Neuronal stem cell (in vitro differentiated cells): Measurements from ENCODE around the gene TSSK6.
A peak's percentile ranks its signal among the peaks of the same experiment; 100 is the strongest.

ENCODE experiments used
- DNase-seq: peaks from one replicate; pipeline ENCODE4 v3.0.0-alpha.2; 2013; ENCODE audit warnings: low spot score
- H2AFZ ChIP-seq: one replicate; pipeline ENCODE4 v1.6.1; 2013; ENCODE audit warnings: mild to moderate bottlenecking, low read length, inconsistent platforms
- H2AK5ac ChIP-seq: 2 replicates; pipeline ENCODE4 v1.6.1; 2013; ENCODE audit warnings: low read depth, mild to moderate bottlenecking, inconsistent platforms, low read length, moderate library complexity, mixed read lengths
- H2BK120ac ChIP-seq: 2 replicates; pipeline ENCODE4 v1.6.1; 2013; ENCODE audit warnings: low read depth, mild to moderate bottlenecking, inconsistent platforms, low read length, moderate library complexity, mixed read lengths
- H2BK12ac ChIP-seq: one replicate; pipeline ENCODE4 v1.6.1; 2013; ENCODE audit warnings: low read length, inconsistent platforms
- H2BK15ac ChIP-seq: 2 replicates; pipeline ENCODE4 v1.6.1; 2013; ENCODE audit warnings: mild to moderate bottlenecking, low read length, inconsistent platforms, mixed read lengths
- H2BK5ac ChIP-seq: one replicate; pipeline ENCODE4 v1.6.1; 2013; ENCODE audit warnings: inconsistent platforms, mild to moderate bottlenecking, low read length, moderate library complexity
- H3K14ac ChIP-seq: one replicate; pipeline ENCODE4 v1.6.1; 2013; ENCODE audit warnings: low read length, inconsistent platforms
- H3K18ac ChIP-seq: 2 replicates; pipeline ENCODE4 v1.6.1; 2013; ENCODE audit warnings: low read length, inconsistent platforms
- H3K23ac ChIP-seq: 2 replicates; pipeline ENCODE4 v1.6.1; 2013; ENCODE audit warnings: low read depth, mild to moderate bottlenecking, mixed read lengths, low read length, inconsistent platforms; ENCODE audit not compliant: poor library complexity
- H3K27ac ChIP-seq: replicated peaks from 3 replicates; pipeline ENCODE4 v1.5.1; 2013; ENCODE audit warnings: low read length, inconsistent platforms
- H3K27me3 ChIP-seq, 3 experiments: 2 replicates each; pipeline ENCODE4 v1.6.1; 2013; ENCODE audit warnings: low read length in 3 of 3, mild to moderate bottlenecking in 2 of 3, inconsistent platforms in 1 of 3, low read depth in 1 of 3, mixed read lengths in 1 of 3, moderate library complexity in 1 of 3; ENCODE audit not compliant: control insufficient read depth in 3 of 3, insufficient read depth in 3 of 3
- H3K36me3 ChIP-seq, 2 donors: replicated peaks in 1 of 2; 2 replicates each; pipeline ENCODE4 v1.6.1; 2013; ENCODE audit warnings: low read length in 2 of 2; ENCODE audit not compliant: control insufficient read depth in 2 of 2, insufficient read depth in 2 of 2
- H3K4ac ChIP-seq: 2 replicates; pipeline ENCODE4 v1.6.1; 2013; ENCODE audit warnings: inconsistent platforms, mild to moderate bottlenecking, low read length, moderate library complexity
- H3K4me1 ChIP-seq, 2 donors: 1 replicate in 1 of 2; 2 replicates in 1 of 2; pipeline ENCODE4 v1.6.1; 2013; ENCODE audit warnings: low read length in 2 of 2, low read depth in 1 of 2; ENCODE audit not compliant: control insufficient read depth in 2 of 2, insufficient read depth in 1 of 2
- H3K4me2 ChIP-seq: one replicate; pipeline ENCODE4 v1.6.1; 2013; ENCODE audit warnings: mild to moderate bottlenecking, low read length, inconsistent platforms; ENCODE audit not compliant: insufficient read depth, poor library complexity, severe bottlenecking
- H3K4me3 ChIP-seq, 2 donors: 2 replicates each; pipeline ENCODE4 v1.5.1; 2013; ENCODE audit warnings: low read length in 2 of 2, mild to moderate bottlenecking in 2 of 2, inconsistent platforms in 1 of 2, moderate library complexity in 1 of 2
- H3K79me1 ChIP-seq: one replicate; pipeline ENCODE4 v1.6.1; 2013; ENCODE audit warnings: low read depth, mild to moderate bottlenecking, inconsistent platforms, low read length, moderate library complexity
- H3K9ac ChIP-seq: one replicate; pipeline ENCODE4 v1.6.1; 2013; ENCODE audit warnings: mild to moderate bottlenecking, low read depth, low read length, inconsistent platforms; ENCODE audit not compliant: poor library complexity
- H3K9me3 ChIP-seq, 2 donors: replicated peaks in 1 of 2; 2 replicates each; pipeline versions ENCODE3 to v1.6.1; 2013; ENCODE audit warnings: low read length in 2 of 2, mild to moderate bottlenecking in 2 of 2, inconsistent platforms in 1 of 2, low read depth in 1 of 2, mixed read lengths in 1 of 2, moderate library complexity in 1 of 2; ENCODE audit not compliant: control insufficient read depth in 2 of 2, insufficient read depth in 1 of 2
- H4K8ac ChIP-seq: one replicate; pipeline ENCODE4 v1.6.1; 2013; ENCODE audit warnings: low read depth, mild to moderate bottlenecking, inconsistent platforms, low read length, moderate library complexity
- H4K91ac ChIP-seq: one replicate; pipeline ENCODE4 v1.6.1; 2013; ENCODE audit warnings: low read length, low read depth, mild to moderate bottlenecking, inconsistent platforms; ENCODE audit not compliant: poor library complexity
- whole genome bisulfite sequencing, 2 donors: extraction: QIAGEN DNeasy Blood & Tissue Kit; methylation state at CpG; one replicate each; pipeline ENCODE4 v1.1.7; 2013; ENCODE audit warnings: missing lambda C conversion rate in 2 of 2, mixed read lengths in 1 of 2; ENCODE audit not compliant: insufficient read length in 2 of 2, insufficient replicate concordance in 1 of 2; ENCODE audit errors: extremely low coverage in 2 of 2; 5-methylcytosine and 5-hydroxymethylcytosine counted together

TSSK6 gene

GRCh38 chr19:19550972-19551852 is 35.9 kb upstream of the TSSK6 start:
- no peaks in the 10 kb centered on the region for H3K27me3 ChIP-seq
- no peaks in the 10 kb centered on the region for H3K9me3 ChIP-seq
- H2AK5ac ChIP-seq, result no peak overlapping the region
- peaks cover 0 to 2% of the 10 kb centered on the region in 2 donors for H3K4me1 ChIP-seq
- no peak for DNase-seq
- peak overlapping the region; percentile 79 for H3K18ac ChIP-seq
- no peak overlapping the region for H3K4ac ChIP-seq
- peak overlapping the region; percentile 20 for H2BK15ac ChIP-seq
- no peak overlapping the region for H3K4me3 ChIP-seq
- H3K23ac ChIP-seq, result peak overlapping the region; percentile 8
- H3K4me2 ChIP-seq, result no peak overlapping the region
- H3K36me3 ChIP-seq, result no peaks in the 10 kb centered on the region
- H3K9ac ChIP-seq, result no peak overlapping the region
- no peak overlapping the region for H2BK12ac ChIP-seq
- peak overlapping the region; percentile 79 for H2AFZ ChIP-seq
- no peak overlapping the region for H4K8ac ChIP-seq
- H3K79me1 ChIP-seq, result no peaks in the 10 kb centered on the region
- H3K14ac ChIP-seq, result peak overlapping the region; percentile 10
- H3K27ac ChIP-seq, result no peak overlapping the region
- H2BK120ac ChIP-seq, result peak overlapping the region; percentile 49
- no peak overlapping the region for H4K91ac ChIP-seq
- H2BK5ac ChIP-seq, result peak overlapping the region; percentile 29
- WGBS, 2 donors, result no CpG with 5 or more reads among the region's 10 CpGs

- no peak overlapping the region for H3K4me3 ChIP-seq
- no peak overlapping the region for H3K4ac ChIP-seq
- peak overlapping the region; percentile 24 for H3K18ac ChIP-seq
- peak overlapping the region; percentile 62 for H2AFZ ChIP-seq
- no peaks in the 10 kb centered on the region for H3K9me3 ChIP-seq
- no peak overlapping the region for H2BK120ac ChIP-seq
- no peak overlapping the region for H3K9ac ChIP-seq
- no peak overlapping the region for H4K8ac ChIP-seq
- no peak for DNase-seq
- H3K23ac ChIP-seq, result peak overlapping the region; percentile 8
- H3K27me3 ChIP-seq, result no peaks in the 10 kb centered on the region
- H3K36me3 ChIP-seq, result no peaks in the 10 kb centered on the region
- H3K27ac ChIP-seq, result no peak overlapping the region
- WGBS, 2 donors, result no CpG with 5 or more reads among the region's 8 CpGs
- no peak overlapping the region for H2BK12ac ChIP-seq
- no peak overlapping the region for H3K14ac ChIP-seq
- no peak overlapping the region for H2BK5ac ChIP-seq
- peaks cover 0 to 2% of the 10 kb centered on the region in 2 donors for H3K4me1 ChIP-seq
- H2BK15ac ChIP-seq, result peak overlapping the region; percentile 20
- no peak overlapping the region for H3K4me2 ChIP-seq
- no peaks in the 10 kb centered on the region for H3K79me1 ChIP-seq
- H4K91ac ChIP-seq, result no peak overlapping the region
- no peak overlapping the region for H2AK5ac ChIP-seq
These were observed 35.2 kb upstream of the TSSK6 start for GRCh38 chr19:19550485-19550929.

GRCh38 chr19:19549804-19550464 is 34.6 kb upstream of the TSSK6 start:
- Histone ChIP-seq H3K9me3 (no peaks in the 10 kb centered on the region), H3K27me3 (no peaks in the 10 kb centered on the region), H3K27ac (no peak overlapping the region), H2BK5ac (no peak overlapping the region), H2AFZ (peak overlapping the region; percentile 62), H3K4me3 (no peak overlapping the region), H2BK15ac (no peak overlapping the region), H4K91ac (no peak overlapping the region), H3K36me3 (no peaks in the 10 kb centered on the region), H3K4ac (no peak overlapping the region), H2BK12ac (no peak overlapping the region), H3K23ac (peak overlapping the region; percentile 76), H3K14ac (no peak overlapping the region), H3K4me1 (peaks cover 0 to 2% of the 10 kb centered on the region in 2 donors), H3K18ac (peak overlapping the region; percentile 77), H2AK5ac (peak overlapping the region; percentile 53), H3K4me2 (no peak overlapping the region), H3K9ac (no peak overlapping the region), H4K8ac (no peak overlapping the region), H2BK120ac (peak overlapping the region; percentile 4), H3K79me1 (no peaks in the 10 kb centered on the region)
- no CpG with 5 or more reads among the region's 23 CpGs for WGBS, 2 donors
- DNase-seq, result no peak
